PC-3 (cell line): ENCODE measurements around the gene TGFB3. TPM values are rescaled to one million over a fixed set of nuclear protein-coding genes. Genes with fewer than 3 reads are reported as not detected.

ENCODE experiments used
- ATAC-seq: fragments of 200-7000 bp; cut with Tn5 transposase; 2 replicates; pipeline ENCODE4 v1.9.1; 2020; ENCODE audit warnings: mild to moderate bottlenecking, moderate library complexity
- BruUV-seq: library from RNA; stranded (reverse); fragments of 400-500 nt; replicated peaks from 2 replicates; lab custom pipeline; 2021; lab: Mats Ljungman, UMichigan
- CTCF ChIA-PET: fragments of 300-600 bp; sonication (Branson Sonifier 250); formaldehyde crosslinking; loops from one replicate; lab custom pipeline; 2022; ENCODE audit warnings: antibody characterized with exemption; lab: Charles Lee
- POLR2A ChIA-PET: fragments of 300-600 bp; sonication (Branson Sonifier 250); formaldehyde crosslinking; loops from one replicate; lab custom pipeline; 2022; ENCODE audit warnings: antibody characterized with exemption; ENCODE audit not compliant: unreplicated experiment; lab: Charles Lee
- DNase-seq: peaks from one replicate; pipeline ENCODE4 v3.0.0-alpha.2; 2015
- H2AFZ ChIP-seq: fragments of 300-600 bp; sonication (generic); 2 replicates; pipeline ENCODE4 v1.6.0; 2016; ENCODE audit warnings: antibody characterized with exemption, low read length
- H3F3A ChIP-seq: fragments of 300-600 bp; sonication (generic); one replicate; pipeline ENCODE4 v1.6.0; 2017; ENCODE audit warnings: antibody characterized with exemption, low read length, control low read depth, mild to moderate bottlenecking; ENCODE audit not compliant: unreplicated experiment
- H3K27ac ChIP-seq: fragments of 300-600 bp; sonication (generic); 2 replicates; pipeline ENCODE4 v1.5.1; 2016; ENCODE audit warnings: mild to moderate bottlenecking, low read length
- H3K27me3 ChIP-seq: fragments of 300-600 bp; sonication (generic); 2 replicates; pipeline ENCODE4 v1.6.1; 2016; ENCODE audit warnings: low read length, mixed read lengths
- H3K36me3 ChIP-seq: fragments of 300-600 bp; sonication (generic); 2 replicates; pipeline ENCODE4 v1.6.1; 2016; ENCODE audit warnings: low read depth, mixed run types, low read length, mixed read lengths
- H3K4me1 ChIP-seq: fragments of 300-600 bp; sonication (generic); 2 replicates; pipeline ENCODE4 v1.5.1; 2016; ENCODE audit warnings: low read length; ENCODE audit not compliant: insufficient read depth
- H3K4me2 ChIP-seq: fragments of 300-600 bp; sonication (generic); 2 replicates; pipeline ENCODE4 v1.6.0; 2016; ENCODE audit warnings: low read length
- H3K4me3 ChIP-seq: fragments of 300-600 bp; sonication (generic); 2 replicates; pipeline ENCODE4 v1.5.1; 2016; ENCODE audit warnings: mild to moderate bottlenecking, low read length, mixed read lengths
- H3K79me2 ChIP-seq: fragments of 300-600 bp; sonication (generic); 2 replicates; pipeline ENCODE4 v1.6.1; 2017; ENCODE audit warnings: low read length, mixed read lengths
- H3K9ac ChIP-seq: fragments of 300-600 bp; sonication (generic); 2 replicates; pipeline ENCODE4 v1.6.0; 2016; ENCODE audit warnings: mild to moderate bottlenecking, low read length
- H3K9me2 ChIP-seq: fragments of 300-600 bp; sonication (generic); replicated peaks from 2 replicates; pipeline ENCODE4 v1.6.1; 2016; ENCODE audit warnings: mixed run types, low read length, mixed read lengths
- H3K9me3 ChIP-seq: fragments of 300-600 bp; sonication (generic); 2 replicates; pipeline ENCODE4 v1.6.1; 2016; ENCODE audit warnings: low read length, mixed read lengths
- H4K20me1 ChIP-seq: fragments of 300-600 bp; sonication (generic); 2 replicates; pipeline ENCODE4 v1.6.1; 2016; ENCODE audit warnings: low read length, mixed read lengths
- CTCF ChIP-seq: fragments of 300-600 bp; sonication (generic); conservative IDR thresholded peaks from 2 replicates; pipeline ENCODE4 v1.5.1; 2017; ENCODE audit warnings: antibody characterized with exemption, low read depth, mild to moderate bottlenecking, low read length
- EZH2 ChIP-seq: fragments of 300-600 bp; sonication (generic); IDR thresholded peaks from one replicate; pipeline ENCODE4 v1.6.1; 2017; ENCODE audit warnings: antibody characterized with exemption, mild to moderate bottlenecking, low read length; ENCODE audit not compliant: unreplicated experiment
- EZH2phosphoT487 ChIP-seq: fragments of 300-600 bp; sonication (generic); IDR thresholded peaks from 2 replicates; pipeline ENCODE4 v1.6.1; 2018; ENCODE audit warnings: mild to moderate bottlenecking, antibody characterized with exemption, low read length, borderline replicate concordance
- intact Hi-C: fragments of 100-400 bp; cut with micrococcal nuclease; formaldehyde crosslinking; loops from 2 replicates; pipeline ENCODE4 v1.9.0; 2023
- total RNA-seq: library from RNA; depleted of rRNA; stranded (reverse); fragments of >200 nt; gene quantifications from 2 replicates; pipeline ENCODE4 v1.2.3, GENCODE V29; 2014

TGFB3 gene
- total RNA-seq, 1 experiment from 2014 or later, result 10.2 TPM

- peak overlapping the region; percentile 99 for H3K4me2 ChIP-seq
- POLR2A ChIA-PET, result no interaction called here
- intact Hi-C loops, result loop anchor here (1.0 kb wide), 1 partner anchor 74 kb away; no protein-coding TSS in a partner anchor
These were observed 1.9 kb downstream of the TGFB3 start for GRCh38 chr14:75979648-75980565.

GRCh38 chr14:75979071-75979571, 2.7 kb downstream of the TGFB3 start:
- TF ChIP-seq EZH2 (no peak), CTCF (peak; percentile 88), EZH2phosphoT487 (no peak)
- Histone ChIP-seq H3K27me3 (no peaks in the 10 kb centered on the region), H3K79me2 (peaks cover 17% of the 10 kb centered on the region; the same call in 1 of the 2 replicates), H3K9me2 (no peaks in the 10 kb centered on the region), H3K9me3 (no peaks in the 10 kb centered on the region), H3K4me1 (peaks cover 29% of the 10 kb centered on the region), H3K36me3 (no peaks in the 10 kb centered on the region), H3K9ac (0 out of 2 replicates have a peak overlapping the region, but pooled peaks have one; percentile 3), H3K27ac (no peak overlapping the region), H3K4me2 (peak overlapping the region; percentile 99), H3K4me3 (peak overlapping the region; percentile 96; the same call in 1 of the 2 replicates), H4K20me1 (no peaks in the 10 kb centered on the region), H3F3A (no peaks in the 10 kb centered on the region), H2AFZ (no peak overlapping the region)
- CTCF ChIA-PET, result interaction anchor here (0.5 to 3.1 kb wide), 10 partner anchors 72 to 939 kb away, joined by 3 to 26 read pairs (median 4); no protein-coding TSS in a partner anchor
- ATAC-seq (no peak; the same call in 1 of the 2 replicates), DNase-seq (peak; percentile 34)
- BruUV-seq, result no TSS peak
- POLR2A ChIA-PET, result no interaction called here
- intact Hi-C loops, result loop anchor here (1.0 kb wide), 1 partner anchor 73 kb away; no protein-coding TSS in a partner anchor

More at GRCh38 chr14:75979648-75980565, 1.9 kb downstream of the TGFB3 start:
- H3K9me2 ChIP-seq, result no peaks in the 10 kb centered on the region
- no peaks in the 10 kb centered on the region for H3K27me3 ChIP-seq
- no peak overlapping the region for H3K27ac ChIP-seq
- no TSS peak for BruUV-seq
- H3K9ac ChIP-seq, result 0 out of 2 replicates have a peak overlapping the region, but pooled peaks have one; percentile 3
- H2AFZ ChIP-seq, result no peak overlapping the region
- H3K36me3 ChIP-seq, result no peaks in the 10 kb centered on the region
- no peak for DNase-seq
- H3K79me2 ChIP-seq, result peaks cover 17% of the 10 kb centered on the region; the same call in 1 of the 2 replicates
- ATAC-seq, result no peak
- H3K9me3 ChIP-seq, result no peaks in the 10 kb centered on the region
- peaks cover 34% of the 10 kb centered on the region for H3K4me1 ChIP-seq
- no peaks in the 10 kb centered on the region for H3F3A ChIP-seq
- CTCF ChIA-PET, result interaction anchor here (1.1 to 3.1 kb wide), 6 partner anchors 73 to 271 kb away, joined by 3 to 26 read pairs (median 10); no protein-coding TSS in a partner anchor
- TF ChIP-seq CTCF, result no peak
- H3K4me3 ChIP-seq, result peak overlapping the region; percentile 96; the same call in 1 of the 2 replicates
- no peaks in the 10 kb centered on the region for H4K20me1 ChIP-seq
